IMR-90 (cell line): Measurements from ENCODE around the gene MYCBP2. TPM values are rescaled to one million over a fixed set of nuclear protein-coding genes. Genes with fewer than 3 reads are reported as not detected.
A peak's percentile ranks its signal among the peaks of the same experiment; 100 is the strongest.

Source experiments
- ATAC-seq: fragments of 200-7000 bp; cut with Tn5 transposase; 2 replicates; pipeline ENCODE4 v1.9.1; 2020; ENCODE audit warnings: low read depth, mild to moderate bottlenecking, moderate library complexity
- BruUV-seq: library from RNA; stranded (reverse); fragments of 400-500 nt; replicated peaks from 2 replicates; lab custom pipeline; 2021; lab: Mats Ljungman, UMichigan
- CTCF ChIA-PET: fragments of 300-600 bp; formaldehyde crosslinking; extraction: SDS; loops from one replicate; lab custom pipeline; 2021; ENCODE audit warnings: antibody characterized with exemption; lab: Yijun Ruan, JAX
- POLR2A ChIA-PET: fragments of 300-600 bp; sonication (Branson Sonifier 250); formaldehyde crosslinking; loops from one replicate; lab custom pipeline; 2022; ENCODE audit warnings: antibody characterized with exemption; ENCODE audit not compliant: unreplicated experiment; lab: Charles Lee
- DNase-seq: peaks from one replicate; pipeline ENCODE4 v3.0.0; 2013
- H2AFZ ChIP-seq: replicated peaks from 2 replicates; pipeline ENCODE3; 2013; ENCODE audit warnings: low read length, mild to moderate bottlenecking; ENCODE audit not compliant: poor library complexity
- H2AK5ac ChIP-seq: 2 replicates; pipeline ENCODE4 v1.6.1; 2013; ENCODE audit warnings: low read depth, low read length, inconsistent platforms
- H2AK9ac ChIP-seq: replicated peaks from 2 replicates; pipeline ENCODE3; 2013; ENCODE audit warnings: mild to moderate bottlenecking, low read depth, low read length, moderate library complexity; ENCODE audit not compliant: poor library complexity
- H2BK120ac ChIP-seq: 2 replicates; pipeline ENCODE4 v1.6.1; 2013; ENCODE audit warnings: low read depth, low read length, inconsistent platforms
- H2BK15ac ChIP-seq: 3 replicates; pipeline ENCODE4 v1.6.1; 2013; ENCODE audit warnings: low read depth, low read length, inconsistent platforms
- H2BK20ac ChIP-seq: 2 replicates; pipeline ENCODE4 v1.6.1; 2013; ENCODE audit warnings: low read depth, mild to moderate bottlenecking, inconsistent platforms, low read length, moderate library complexity
- H2BK5ac ChIP-seq: 2 replicates; pipeline ENCODE4 v1.6.1; 2013; ENCODE audit warnings: mild to moderate bottlenecking, low read depth, low read length, inconsistent platforms; ENCODE audit not compliant: poor library complexity, severe bottlenecking
- H3K14ac ChIP-seq: replicated peaks from 2 replicates; pipeline ENCODE4 v1.6.1; 2013; ENCODE audit warnings: low read depth, low read length, inconsistent platforms
- H3K18ac ChIP-seq: 2 replicates; pipeline ENCODE4 v1.6.1; 2013; ENCODE audit warnings: low read depth, low read length, control low read depth
- H3K23ac ChIP-seq: 2 replicates; pipeline ENCODE4 v1.6.1; 2013; ENCODE audit warnings: low read depth, low read length, inconsistent platforms
- H3K27ac ChIP-seq: 2 replicates; pipeline ENCODE4 v1.5.1; 2013; ENCODE audit warnings: mild to moderate bottlenecking, control low read depth, low read length; ENCODE audit not compliant: insufficient read depth
- H3K27me3 ChIP-seq: 2 replicates; pipeline ENCODE4 v1.6.1; 2013; ENCODE audit warnings: low read length; ENCODE audit not compliant: control insufficient read depth, insufficient read depth
- H3K36me3 ChIP-seq: 2 replicates; pipeline ENCODE4 v1.6.1; 2013; ENCODE audit warnings: low read length, mixed read lengths; ENCODE audit not compliant: control insufficient read depth, insufficient read depth
- H3K4ac ChIP-seq: 2 replicates; pipeline ENCODE4 v1.6.1; 2013; ENCODE audit warnings: low read depth, low read length, inconsistent platforms
- H3K4me1 ChIP-seq: 2 replicates; pipeline ENCODE4 v1.6.1; 2013; ENCODE audit warnings: low read length, mixed read lengths; ENCODE audit not compliant: control insufficient read depth, insufficient read depth
- H3K4me2 ChIP-seq: 2 replicates; pipeline ENCODE4 v1.6.1; 2013; ENCODE audit warnings: low read depth, mild to moderate bottlenecking, control low read depth, low read length, moderate library complexity
- H3K4me3 ChIP-seq: 2 replicates; pipeline ENCODE4 v1.5.1; 2013; ENCODE audit warnings: low read depth, mild to moderate bottlenecking, control low read depth, low read length, moderate library complexity; ENCODE audit not compliant: insufficient read depth
- H3K56ac ChIP-seq: 2 replicates; pipeline ENCODE4 v1.6.1; 2013; ENCODE audit warnings: low read length, inconsistent platforms; ENCODE audit not compliant: insufficient read depth; ENCODE audit errors: extremely low read depth
- H3K79me1 ChIP-seq, 2 experiments: 2 replicates each; pipeline ENCODE4 v1.6.1; 2013; ENCODE audit warnings: low read length in 2 of 2, inconsistent platforms in 1 of 2, low read depth in 1 of 2
- H3K9ac ChIP-seq: 2 replicates; pipeline ENCODE4 v1.6.1; 2013; ENCODE audit warnings: low read depth, low read length, control low read depth
- H3K9me1 ChIP-seq: 2 replicates; pipeline ENCODE4 v1.6.1; 2013; ENCODE audit warnings: low read length, inconsistent platforms; ENCODE audit not compliant: insufficient read depth
- H3K9me3 ChIP-seq: 2 replicates; pipeline ENCODE4 v1.6.1; 2013; ENCODE audit warnings: low read length; ENCODE audit not compliant: control insufficient read depth, insufficient read depth
- H4K20me1 ChIP-seq: 2 replicates; pipeline ENCODE4 v1.6.1; 2013; ENCODE audit warnings: low read length, inconsistent platforms; ENCODE audit not compliant: insufficient read depth
- H4K5ac ChIP-seq: 2 replicates; pipeline ENCODE4 v1.6.1; 2013; ENCODE audit warnings: mild to moderate bottlenecking, low read depth, low read length, control low read depth
- H4K8ac ChIP-seq, 2 experiments: 2 replicates each; pipeline ENCODE4 v1.6.1; 2013; ENCODE audit warnings: low read depth in 2 of 2, low read length in 2 of 2, control low read depth in 1 of 2, inconsistent platforms in 1 of 2
- H4K91ac ChIP-seq: 2 replicates; pipeline ENCODE4 v1.6.1; 2013; ENCODE audit warnings: low read depth, low read length, inconsistent platforms; ENCODE audit not compliant: insufficient read depth
- BHLHE40 ChIP-seq: fragments of 150-350 bp; IDR thresholded peaks from 2 replicates; pipeline ENCODE4 v1.6.1; 2016; ENCODE audit warnings: mild to moderate bottlenecking, low read depth, low read length
- CHD1 ChIP-seq: IDR thresholded peaks from 2 replicates; pipeline ENCODE4 v1.6.1; 2012; ENCODE audit warnings: low read depth, low read length, improper control_type of control experiment
- MAFK ChIP-seq: IDR thresholded peaks from 2 replicates; pipeline ENCODE4 v1.6.1; 2012; ENCODE audit warnings: low read depth, low read length, improper control_type of control experiment
- MAZ ChIP-seq: IDR thresholded peaks from 2 replicates; pipeline ENCODE4 v1.6.1; 2012; ENCODE audit warnings: low read depth, mild to moderate bottlenecking, low read length, improper control_type of control experiment, moderate library complexity, borderline replicate concordance
- RAD21 ChIP-seq: IDR thresholded peaks from 2 replicates; pipeline ENCODE4 v1.6.1; 2012; ENCODE audit warnings: low read length, improper control_type of control experiment
- RCOR1 ChIP-seq: IDR thresholded peaks from 2 replicates; pipeline ENCODE4 v1.6.1; 2012; ENCODE audit warnings: mild to moderate bottlenecking, low read length, improper control_type of control experiment; ENCODE audit not compliant: insufficient replicate concordance
- WGBS, 2 experiments: methylation state at CpG; one replicate each; pipeline versions ENCODE4 v1.1.5 to v1.1.7; 2013; ENCODE audit warnings: missing lambda C conversion rate in 2 of 2; ENCODE audit not compliant: insufficient read length in 1 of 2; ENCODE audit errors: extremely low coverage in 2 of 2; 5-methylcytosine and 5-hydroxymethylcytosine counted together
- dilution Hi-C: fragments of 300-500 bp; cut with HindIII; formaldehyde crosslinking; loops from one replicate; pipeline ENCODE4 v1.14.3; 2018; ENCODE audit warnings: low sequenced_read_pairs; ENCODE audit not compliant: unreplicated experiment
- in situ Hi-C: fragments of 300-500 bp; cut with MboI; formaldehyde crosslinking; loops from 3 replicates; pipeline ENCODE4 v1.14.3; 2019; ENCODE audit warnings: low sequenced_read_pairs, inconsistent platforms, mixed read lengths
- intact Hi-C: fragments of 100-400 bp; cut with micrococcal nuclease; formaldehyde crosslinking; loops from 2 replicates; pipeline ENCODE4 v1.10.0; 2022
- polyA plus RNA-seq, 3 experiments: library from polyadenylated mRNA; depleted of rRNA; stranded (reverse); fragments of >200 nt; gene quantifications; 2 replicates each; pipeline ENCODE4 v1.2.3, GENCODE V29; 2012; ENCODE audit warnings: low replicate concordance in 1 of 3
- total RNA-seq: library from RNA; depleted of rRNA; stranded (reverse); fragments of >200 nt; gene quantifications from 2 replicates; pipeline ENCODE4 v1.2.3, GENCODE V29; 2012
- TF ChIP-seq, protein P1 (sequence below): fragments of 150-350 bp; IDR thresholded peaks from 2 replicates; pipeline ENCODE4 v1.6.1; 2016; ENCODE audit warnings: low read depth, mild to moderate bottlenecking, low read length, moderate library complexity, borderline replicate concordance
- TF ChIP-seq, protein P2 (sequence below): fragments of 150-350 bp; IDR thresholded peaks from 2 replicates; pipeline ENCODE4 v1.6.1; 2017; ENCODE audit warnings: mild to moderate bottlenecking, antibody characterized with exemption, low read length, low read depth

Gene MYCBP2
- total and polyA plus RNA-seq, 2 of the 4 experiments (the other 2 are of a cell fraction) = 20.1 to 43.2 TPM

DNA sequence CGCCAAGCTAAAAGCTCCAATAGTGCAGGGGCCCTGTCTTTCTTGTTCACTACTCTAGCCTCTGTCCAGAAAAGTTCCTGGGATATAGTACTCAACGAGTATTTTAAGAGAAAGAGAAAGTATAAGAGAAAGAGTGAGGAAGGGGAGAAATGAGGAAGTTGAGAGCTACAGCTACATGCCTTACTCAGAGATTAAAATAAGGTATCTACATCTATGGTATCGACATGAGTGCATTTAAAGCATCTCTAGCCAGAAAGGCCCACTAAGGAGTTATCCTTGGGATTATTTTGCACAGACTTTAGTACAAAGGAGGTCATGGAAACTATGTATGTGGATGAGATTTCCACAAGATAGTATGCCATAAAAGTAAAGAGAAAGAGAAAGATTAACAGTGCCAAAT lies 28.5 kb downstream of the MYCBP2 start:
- Histone ChIP-seq H3K56ac (no peak overlapping the region), H2AK9ac (no peak overlapping the region), H3K36me3 (peaks cover 4% of the 10 kb centered on the region), H3K9me3 (no peaks in the 10 kb centered on the region), H2BK120ac (peak overlapping the region; percentile 22; the same call in 1 of the 2 replicates), H4K20me1 (no peaks in the 10 kb centered on the region), H3K23ac (peak overlapping the region; percentile 64; the same call in 1 of the 2 replicates), H3K27ac (no peak overlapping the region), H2BK15ac (no peak overlapping the region; the same call in 2 of the 3 replicates), H3K4ac (no peak overlapping the region), H4K91ac (no peak overlapping the region), H3K4me1 (peaks cover 4% of the 10 kb centered on the region), H3K9me1 (peaks cover 5% of the 10 kb centered on the region; the same call in 1 of the 2 replicates), H4K8ac (no peak overlapping the region), H2AFZ (no peak overlapping the region), H2BK20ac (no peak overlapping the region), H3K18ac (peak overlapping the region; percentile 44; the same call in 1 of the 2 replicates), H3K14ac (no peak overlapping the region), H3K27me3 (no peaks in the 10 kb centered on the region), H2AK5ac (0 out of 2 replicates have a peak overlapping the region, but pooled peaks have one; percentile 37), H3K9ac (no peak overlapping the region), H3K79me1 (peaks cover 19 to 34% of the 10 kb centered on the region in 2 experiments; a peak in 3 of 4 replicates), H3K4me2 (peak overlapping the region; percentile 48; the same call in 1 of the 2 replicates), H2BK5ac (no peak overlapping the region), H3K4me3 (no peak overlapping the region), H4K5ac (no peak overlapping the region)
- DNase-seq = no peak
- BruUV-seq = no TSS peak
- ChIA-PET CTCF (no interaction called here), POLR2A (no interaction called here)
- whole genome bisulfite sequencing, 2 experiments = 100% methylated on average over 1 of the region's 3 CpGs; no CpG with 5 or more reads in 1 of the 2 experiments
- dilution Hi-C loops = no loop called here
- intact Hi-C loops = no loop called here
- ATAC-seq = no peak
- TF ChIP-seq RCOR1 (no peak), MAFK (no peak), BHLHE40 (no peak), CHD1 (no peak), MAZ (no peak), RAD21 (no peak)
- TF ChIP-seq, protein P1, sequence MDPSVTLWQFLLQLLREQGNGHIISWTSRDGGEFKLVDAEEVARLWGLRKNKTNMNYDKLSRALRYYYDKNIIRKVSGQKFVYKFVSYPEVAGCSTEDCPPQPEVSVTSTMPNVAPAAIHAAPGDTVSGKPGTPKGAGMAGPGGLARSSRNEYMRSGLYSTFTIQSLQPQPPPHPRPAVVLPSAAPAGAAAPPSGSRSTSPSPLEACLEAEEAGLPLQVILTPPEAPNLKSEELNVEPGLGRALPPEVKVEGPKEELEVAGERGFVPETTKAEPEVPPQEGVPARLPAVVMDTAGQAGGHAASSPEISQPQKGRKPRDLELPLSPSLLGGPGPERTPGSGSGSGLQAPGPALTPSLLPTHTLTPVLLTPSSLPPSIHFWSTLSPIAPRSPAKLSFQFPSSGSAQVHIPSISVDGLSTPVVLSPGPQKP = no peak
- TF ChIP-seq, protein P2, sequence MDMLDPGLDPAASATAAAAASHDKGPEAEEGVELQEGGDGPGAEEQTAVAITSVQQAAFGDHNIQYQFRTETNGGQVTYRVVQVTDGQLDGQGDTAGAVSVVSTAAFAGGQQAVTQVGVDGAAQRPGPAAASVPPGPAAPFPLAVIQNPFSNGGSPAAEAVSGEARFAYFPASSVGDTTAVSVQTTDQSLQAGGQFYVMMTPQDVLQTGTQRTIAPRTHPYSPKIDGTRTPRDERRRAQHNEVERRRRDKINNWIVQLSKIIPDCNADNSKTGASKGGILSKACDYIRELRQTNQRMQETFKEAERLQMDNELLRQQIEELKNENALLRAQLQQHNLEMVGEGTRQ = no peak
- in situ Hi-C loops = no loop called here
